Gastroesophageal sphincter (tissue), 4 donors: ENCODE measurements around the gene C11orf16. TPM values are rescaled to one million over a fixed set of nuclear protein-coding genes. Genes with fewer than 3 reads are reported as not detected.
"Not testable (repeated sequence)": the region's sequence is repeated elsewhere in the genome, so short reads cannot be mapped to it uniquely, and the experiment has no call there.

Source experiments
- ATAC-seq: fragments of 150-250 bp; one replicate; pipeline ENCODE4 v1.9.1; 2016; ENCODE audit warnings: mild to moderate bottlenecking, moderate library complexity
- H3K27ac ChIP-seq, 4 donors: fragments of 200-600 bp; sonication (generic) in 3 of 4; 1 replicate in 3 of 4; 2 replicates in 1 of 4; pipeline ENCODE4 v1.5.1; 2016 to 2019
- H3K27me3 ChIP-seq: fragments of 200-600 bp; sonication (generic); one replicate; pipeline ENCODE4 v1.5.1; 2019
- H3K36me3 ChIP-seq, 2 donors: fragments of 200-600 bp; sonication (generic); one replicate each; pipeline ENCODE4 v1.5.1; 2019; ENCODE audit warnings: control low read depth in 1 of 2
- H3K4me1 ChIP-seq, 3 donors: fragments of 200-600 bp; sonication (generic); 1 replicate in 2 of 3; 2 replicates in 1 of 3; pipeline ENCODE4 v1.5.1; 2016 to 2019; ENCODE audit warnings: control low read depth in 2 of 3
- H3K4me3 ChIP-seq, 2 donors: fragments of 200-600 bp; sonication (generic); one replicate each; pipeline ENCODE4 v1.5.1; 2019; ENCODE audit warnings: mild to moderate bottlenecking in 1 of 2, moderate library complexity in 1 of 2
- H3K9me3 ChIP-seq, 3 donors: fragments of 200-600 bp; sonication (generic); one replicate each; pipeline ENCODE4 v1.5.1; 2017 to 2019; ENCODE audit warnings: control low read depth in 2 of 3
- EP300 ChIP-seq: sonication (generic); formaldehyde crosslinking; IDR thresholded peaks from one replicate; pipeline ENCODE4 v1.6.1; 2017; ENCODE audit warnings: antibody characterized with exemption, mild to moderate bottlenecking
- POLR2A ChIP-seq, 2 donors: fragments of 450-650 bp; IDR thresholded peaks; one replicate each; pipeline ENCODE4 v1.6.1; 2017; ENCODE audit warnings: antibody characterized with exemption in 2 of 2, mild to moderate bottlenecking in 2 of 2, moderate library complexity in 1 of 2
- POLR2AphosphoS5 ChIP-seq: sonication (generic); formaldehyde crosslinking; IDR thresholded peaks from one replicate; pipeline ENCODE4 v1.6.1; 2017; ENCODE audit warnings: antibody characterized with exemption
- WGBS, 2 donors: methylation state at CpG; one replicate each; pipeline ENCODE4 v1.1.5; 2018; ENCODE audit warnings: low coverage in 1 of 2; 5-methylcytosine and 5-hydroxymethylcytosine counted together
- total RNA-seq, 4 donors: library from RNA; depleted of rRNA; stranded (reverse); fragments of >200 nt; gene quantifications; one replicate each; pipeline ENCODE4 v1.1.0, GENCODE V29; 2016
- TF ChIP-seq, protein P1 (sequence below), 4 experiments: fragments of 200-600 bp in 2 of 4; fragments of 450-650 bp in 2 of 4; sonication (generic) in 1 of 4; IDR thresholded peaks; one replicate each; pipeline ENCODE4 v1.5.1; 2017 to 2019; ENCODE audit warnings: antibody characterized with exemption in 4 of 4, mild to moderate bottlenecking in 2 of 4, moderate library complexity in 2 of 4

Gene C11orf16
- total RNA-seq, 4 donors from 2014 or later, result not detected

DNA sequence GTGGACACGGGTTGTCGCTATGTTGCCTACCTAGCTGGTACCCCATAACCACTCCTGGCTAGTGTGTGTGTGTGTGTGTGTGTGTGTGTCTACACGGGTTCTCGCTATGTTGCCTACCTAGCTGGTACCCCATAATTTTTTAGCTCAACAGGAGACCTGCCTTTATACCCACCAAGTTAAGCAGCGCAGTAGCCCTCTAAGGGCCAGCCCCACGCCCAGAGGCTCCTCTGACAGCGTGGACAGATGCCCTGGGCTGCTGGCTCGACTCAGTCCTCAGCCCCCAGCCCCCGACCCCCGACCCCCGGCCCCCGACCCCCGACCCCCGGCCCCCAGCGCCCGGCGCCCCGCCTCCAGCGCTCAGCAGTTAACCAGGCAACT lies 22.1 kb downstream of the C11orf16 start:
- peak; percentile 26 for ATAC-seq
- no peak for TF ChIP-seq EP300
- TF ChIP-seq, protein P1, sequence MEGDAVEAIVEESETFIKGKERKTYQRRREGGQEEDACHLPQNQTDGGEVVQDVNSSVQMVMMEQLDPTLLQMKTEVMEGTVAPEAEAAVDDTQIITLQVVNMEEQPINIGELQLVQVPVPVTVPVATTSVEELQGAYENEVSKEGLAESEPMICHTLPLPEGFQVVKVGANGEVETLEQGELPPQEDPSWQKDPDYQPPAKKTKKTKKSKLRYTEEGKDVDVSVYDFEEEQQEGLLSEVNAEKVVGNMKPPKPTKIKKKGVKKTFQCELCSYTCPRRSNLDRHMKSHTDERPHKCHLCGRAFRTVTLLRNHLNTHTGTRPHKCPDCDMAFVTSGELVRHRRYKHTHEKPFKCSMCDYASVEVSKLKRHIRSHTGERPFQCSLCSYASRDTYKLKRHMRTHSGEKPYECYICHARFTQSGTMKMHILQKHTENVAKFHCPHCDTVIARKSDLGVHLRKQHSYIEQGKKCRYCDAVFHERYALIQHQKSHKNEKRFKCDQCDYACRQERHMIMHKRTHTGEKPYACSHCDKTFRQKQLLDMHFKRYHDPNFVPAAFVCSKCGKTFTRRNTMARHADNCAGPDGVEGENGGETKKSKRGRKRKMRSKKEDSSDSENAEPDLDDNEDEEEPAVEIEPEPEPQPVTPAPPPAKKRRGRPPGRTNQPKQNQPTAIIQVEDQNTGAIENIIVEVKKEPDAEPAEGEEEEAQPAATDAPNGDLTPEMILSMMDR (IDR thresholded peaks at IDR 0.05), result no peak
- TF ChIP-seq POLR2A (IDR thresholded peaks at IDR 0.05), result no peak
- TF ChIP-seq POLR2AphosphoS5, result no peak
- no peaks in the 10 kb centered on the region for H3K9me3 ChIP-seq
- H3K4me1 ChIP-seq, result peaks cover 0 to 42% (median 18%) of the 10 kb centered on the region in 3 donors
- peak overlapping the region; percentile 93 to 95 for H3K4me3 ChIP-seq
- no peaks in the 10 kb centered on the region for H3K27me3 ChIP-seq
- WGBS, 2 donors, result no CpG with 5 or more reads among the region's 19 CpGs
- H3K36me3 ChIP-seq, result no peaks in the 10 kb centered on the region
- peak overlapping the region; percentile 15 to 99 (median 94) for H3K27ac ChIP-seq

DNA sequence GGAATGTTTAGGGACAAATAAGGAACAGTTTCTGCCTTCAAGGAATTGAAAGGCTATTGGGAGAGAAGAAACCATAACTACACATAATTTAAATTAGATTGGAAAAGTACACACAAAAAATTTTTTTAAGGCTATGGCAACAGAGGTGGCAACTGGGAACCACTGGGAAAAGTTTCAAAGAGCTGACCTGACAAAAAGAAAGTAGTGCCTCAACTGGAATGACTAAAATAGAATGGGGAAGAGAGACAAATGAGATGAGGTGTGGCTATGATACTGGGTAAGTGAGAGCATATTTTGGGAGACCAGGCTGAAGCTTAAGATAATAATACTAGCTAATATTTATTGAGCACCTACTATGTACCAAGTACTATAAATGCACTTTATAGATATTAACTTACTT lies 24.6 kb downstream of the C11orf16 start:
- ATAC-seq, result no peak
- Histone ChIP-seq H3K4me1 (peaks cover 0 to 23% (median 7%) of the 10 kb centered on the region in 3 donors), H3K27ac (no peak overlapping the region), H3K36me3 (no peaks in the 10 kb centered on the region), H3K9me3 (no peaks in the 10 kb centered on the region), H3K27me3 (no peaks in the 10 kb centered on the region), H3K4me3 (no peak overlapping the region)
- TF ChIP-seq, protein P1 (IDR thresholded peaks at IDR 0.05), result no peak
- TF ChIP-seq EP300, result no peak
- no peak for TF ChIP-seq POLR2A (IDR thresholded peaks at IDR 0.05)
- TF ChIP-seq POLR2AphosphoS5, result no peak

DNA sequence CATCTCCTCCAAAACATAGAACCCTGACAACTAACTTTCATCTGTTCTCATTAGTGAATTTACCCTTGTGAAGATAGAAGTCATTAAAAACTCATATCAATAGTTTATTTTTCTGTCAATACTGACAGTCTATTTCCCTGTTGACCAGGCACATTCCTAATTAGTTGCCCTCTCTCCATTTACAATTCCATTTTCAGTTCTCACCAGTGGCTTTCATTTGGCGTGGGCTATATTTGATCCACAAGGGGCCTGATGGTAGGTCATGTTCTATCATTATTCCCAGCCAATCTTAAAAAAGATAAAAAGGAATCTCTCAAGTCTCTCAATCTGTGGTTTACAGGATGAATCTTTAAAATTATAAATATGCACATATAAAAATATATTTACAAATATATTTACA lies 25.6 kb downstream of the C11orf16 start:
- WGBS, 2 donors, result 87% methylated on average over 1 of the region's 1 CpG; no CpG with 5 or more reads in 1 of the 2 donors
- Histone ChIP-seq H3K4me1 (peaks cover 0 to 13% (median 1%) of the 10 kb centered on the region in 3 donors), H3K27ac (no peak overlapping the region), H3K27me3 (no peaks in the 10 kb centered on the region), H3K36me3 (no peaks in the 10 kb centered on the region), H3K4me3 (no peak overlapping the region), H3K9me3 (no peaks in the 10 kb centered on the region)
- no peak for ATAC-seq
- TF ChIP-seq, protein P1 (IDR thresholded peaks at IDR 0.05), result no peak
- TF ChIP-seq POLR2A (IDR thresholded peaks at IDR 0.05) (no peak), POLR2AphosphoS5 (no peak), EP300 (no peak)

DNA sequence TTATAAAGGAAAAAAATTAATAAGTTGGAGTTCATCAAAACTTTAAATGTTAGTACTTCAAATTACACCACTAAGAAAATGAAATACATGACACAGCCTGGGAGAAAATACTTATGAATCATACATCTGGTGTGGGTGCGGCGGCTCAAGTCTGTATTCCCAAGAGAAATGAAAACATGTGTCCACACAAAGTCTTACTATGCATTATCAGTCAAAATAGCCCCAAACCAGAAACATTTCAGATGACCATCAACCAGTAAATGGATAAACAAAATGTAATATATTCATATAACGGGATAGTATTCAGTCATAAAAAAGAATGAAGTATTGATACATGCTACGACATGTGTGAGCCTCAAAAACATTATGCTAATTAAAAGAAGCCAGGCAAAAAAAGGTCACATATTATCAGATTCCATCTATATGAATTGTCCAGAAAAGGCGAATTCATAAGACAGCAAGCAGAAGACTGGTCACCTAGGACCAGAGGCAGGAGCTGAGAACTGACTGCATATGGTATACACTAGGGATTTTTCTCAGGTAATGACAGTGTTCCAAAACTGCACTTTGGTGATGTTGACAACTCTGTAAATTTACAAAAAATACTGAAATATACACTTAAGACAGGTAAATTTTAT lies 27.1 kb downstream of the C11orf16 start:
- TF ChIP-seq POLR2A (IDR thresholded peaks at IDR 0.05), result no peak
- TF ChIP-seq EP300, result no peak
- TF ChIP-seq, protein P1 (IDR thresholded peaks at IDR 0.05), result no peak
- TF ChIP-seq POLR2AphosphoS5, result no peak
- WGBS, 2 donors, result 46 to 78% methylated on average over 5 of the region's 5 CpGs
- ATAC-seq, result no peak
- Histone ChIP-seq H3K4me3 (no peak overlapping the region), H3K9me3 (no peaks in the 10 kb centered on the region), H3K4me1 (peaks cover 0 to 8% (median 0%) of the 10 kb centered on the region in 3 donors), H3K36me3 (no peaks in the 10 kb centered on the region), H3K27ac (no peak overlapping the region), H3K27me3 (no peaks in the 10 kb centered on the region)

DNA sequence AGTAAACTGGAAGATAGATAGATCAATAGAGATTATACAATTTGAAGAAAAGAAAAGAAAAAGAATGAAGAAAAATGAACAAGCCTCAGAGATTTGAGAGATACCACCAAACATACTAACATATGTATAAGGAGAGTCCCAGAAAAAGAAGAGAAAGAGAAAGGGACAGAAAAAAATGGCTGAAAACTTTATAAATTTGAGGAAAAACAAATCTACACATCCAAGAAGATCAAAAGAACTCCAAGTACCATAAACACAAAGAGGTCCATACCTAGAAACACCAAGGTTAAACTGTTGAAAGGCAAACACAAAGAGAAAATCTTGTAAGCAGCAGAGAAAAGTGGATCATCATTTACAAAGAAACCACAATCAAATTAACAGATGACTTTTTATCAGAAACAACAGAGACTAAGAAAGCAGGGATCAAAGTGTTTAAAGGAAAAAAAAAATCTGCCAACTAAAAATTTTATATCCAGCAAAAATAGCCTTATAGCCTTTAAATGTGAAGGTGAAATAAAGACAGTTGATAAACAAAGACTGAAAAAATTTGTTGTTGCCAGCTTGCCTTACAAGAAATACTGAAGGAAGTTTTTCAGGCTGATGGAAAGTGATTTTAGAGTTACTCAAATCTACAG lies 33.5 kb downstream of the C11orf16 start:
- no peak overlapping the region for H3K4me3 ChIP-seq
- no peak for ATAC-seq
- peaks cover 0 to 12% (median 0%) of the 10 kb centered on the region in 3 donors for H3K9me3 ChIP-seq
- no peaks in the 10 kb centered on the region for H3K36me3 ChIP-seq
- no peaks in the 10 kb centered on the region for H3K4me1 ChIP-seq
- H3K27ac ChIP-seq, result no peak overlapping the region
- TF ChIP-seq EP300 (no peak), POLR2A (IDR thresholded peaks at IDR 0.05) (no peak), POLR2AphosphoS5 (no peak)
- TF ChIP-seq, protein P1 (IDR thresholded peaks at IDR 0.05), result no peak
- no peaks in the 10 kb centered on the region for H3K27me3 ChIP-seq

DNA sequence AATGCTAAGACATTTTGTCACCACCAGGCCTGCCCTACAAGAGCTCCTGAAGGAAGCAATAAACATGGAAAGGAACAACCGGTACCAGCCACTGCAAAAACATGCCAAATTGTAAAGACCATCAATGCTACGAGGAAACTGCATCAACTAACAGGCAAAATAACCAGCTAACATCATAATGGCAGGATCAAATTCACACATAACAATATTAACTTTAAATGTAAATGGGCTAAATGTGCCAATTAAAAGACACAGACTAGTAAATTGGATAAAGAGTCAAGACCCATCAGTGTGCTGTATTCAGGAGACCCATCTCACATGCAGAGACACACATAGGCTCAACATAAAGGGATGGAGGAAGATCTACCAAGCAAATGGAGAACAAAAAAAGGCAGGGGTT lies 41.6 kb downstream of the C11orf16 start:
- 78% methylated on average over 2 of the region's 2 CpGs; no CpG with 5 or more reads in 1 of the 2 donors for WGBS, 2 donors
- not testable (repeated sequence) for ATAC-seq, H3K27me3 ChIP-seq

More for the DNA sequence above, 41.6 kb downstream of the C11orf16 start:
- H3K9me3 ChIP-seq, H3K4me1 ChIP-seq, H3K27ac ChIP-seq, H3K36me3 ChIP-seq, H3K4me3 ChIP-seq: not testable (repeated sequence)
